ENCODE results near the gene TSPO.

TSPO gene

DNA sequence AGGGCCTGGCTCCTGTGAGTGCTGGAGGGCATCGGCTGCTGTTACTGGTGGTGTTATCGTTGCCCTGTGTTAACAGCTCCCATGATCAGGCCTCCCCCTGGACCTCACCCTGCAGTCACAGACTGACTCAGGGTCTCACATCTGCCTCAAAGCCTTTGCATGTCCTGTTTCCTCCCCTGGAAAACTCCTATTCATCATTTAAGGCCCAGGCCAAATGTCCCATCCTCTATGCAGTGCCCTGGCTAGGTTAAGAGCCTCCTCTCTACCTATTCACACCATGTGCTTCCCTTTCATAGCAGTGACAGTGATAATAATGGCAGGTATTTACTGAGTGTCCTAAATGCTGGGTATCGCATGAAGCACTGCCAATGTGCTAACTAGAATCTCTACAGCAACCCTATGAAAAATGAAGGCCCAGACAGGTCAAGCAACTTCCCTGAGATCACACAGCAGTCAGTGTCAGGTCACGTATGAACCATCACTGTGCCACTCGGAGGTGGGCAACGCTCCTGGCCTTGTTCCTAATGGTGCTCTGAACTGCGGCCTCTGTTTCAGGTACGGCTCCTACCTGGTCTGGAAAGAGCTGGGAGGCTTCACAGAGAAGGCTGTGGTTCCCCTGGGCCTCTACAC, 9.3 kb downstream of the TSPO start:
- DNase-seq, result no peak

- no peak for DNase-seq
Measured at GRCh38 chr22:43162412-43163150, 11.2 kb downstream of the TSPO start.

DNA sequence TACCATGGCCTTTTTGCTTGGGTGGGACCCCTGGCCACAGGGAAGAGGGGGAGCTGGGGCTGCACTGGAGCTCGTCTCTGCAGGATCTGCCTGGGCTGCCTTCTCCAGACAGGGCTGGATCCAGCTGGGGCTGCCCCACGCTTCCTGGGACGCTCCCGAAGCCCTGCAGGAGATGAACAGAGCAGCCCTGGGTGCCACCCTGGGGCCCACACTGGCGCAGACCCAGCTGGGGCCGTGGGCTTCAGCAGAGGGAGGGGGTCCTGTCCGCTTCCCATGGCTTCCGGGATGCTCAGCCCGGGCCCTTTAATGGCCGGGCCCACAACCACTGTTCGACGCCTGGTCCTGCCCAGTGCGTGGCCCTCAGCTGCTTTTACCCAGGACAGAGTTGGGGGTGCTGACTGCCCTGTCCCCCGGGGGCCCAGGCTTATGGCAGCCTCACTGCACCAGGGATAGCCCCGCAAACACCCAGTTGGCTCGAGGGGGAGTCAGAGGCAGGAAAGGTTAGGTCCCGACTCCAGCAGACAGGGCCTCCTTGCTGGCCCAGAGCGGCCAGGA, 12.0 kb downstream of the TSPO start:
- DNase-seq, result no peak

GRCh38 chr22:43164636-43165035, 13.3 kb downstream of the TSPO start:
- no peak for DNase-seq

DNA sequence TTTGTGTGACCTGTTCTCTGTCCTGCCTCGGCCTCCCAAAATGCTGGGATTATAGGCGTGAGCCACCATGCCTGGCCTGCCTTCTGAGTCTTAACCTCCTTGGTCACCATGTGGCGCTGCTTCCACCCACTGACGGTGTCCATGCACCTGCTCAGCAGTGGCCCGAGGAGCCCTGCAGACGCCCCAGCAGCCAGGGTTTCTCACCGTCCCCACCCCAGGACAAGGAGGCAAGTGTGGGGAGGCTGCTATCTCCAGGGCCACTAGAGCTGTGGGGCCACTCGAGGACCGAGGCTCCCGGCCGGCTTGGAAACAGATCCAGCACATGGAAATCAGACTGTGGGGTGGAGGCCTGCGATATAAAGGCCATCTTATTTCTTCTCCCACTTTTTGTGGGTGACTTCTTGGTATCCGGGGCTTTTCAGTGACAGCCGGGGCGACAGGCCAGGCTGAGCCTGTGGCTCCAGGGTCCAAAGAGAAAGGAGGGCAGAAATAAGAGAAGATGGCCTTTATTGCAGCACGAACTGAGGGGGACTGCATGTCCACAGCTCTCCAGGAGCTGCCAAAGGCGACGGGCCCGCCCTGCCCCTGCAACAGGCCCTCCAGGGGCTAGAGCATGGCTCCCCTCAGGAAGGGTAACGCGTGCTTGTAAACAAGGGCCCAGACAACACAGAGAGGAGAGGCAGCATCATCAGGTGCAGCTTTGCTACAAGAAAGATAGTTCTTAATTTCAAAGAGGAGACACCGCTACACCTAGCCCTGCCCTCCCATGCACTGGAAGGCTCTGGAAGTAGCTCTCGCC, 15.0 kb downstream of the TSPO start:
- no peak for DNase-seq

GRCh38 chr22:43167001-43167589, 15.7 kb downstream of the TSPO start:
- DNase-seq, result no peak

GRCh38 chr22:43168471-43169309, 17.3 kb downstream of the TSPO start:
- DNase-seq, result no peak

DNA sequence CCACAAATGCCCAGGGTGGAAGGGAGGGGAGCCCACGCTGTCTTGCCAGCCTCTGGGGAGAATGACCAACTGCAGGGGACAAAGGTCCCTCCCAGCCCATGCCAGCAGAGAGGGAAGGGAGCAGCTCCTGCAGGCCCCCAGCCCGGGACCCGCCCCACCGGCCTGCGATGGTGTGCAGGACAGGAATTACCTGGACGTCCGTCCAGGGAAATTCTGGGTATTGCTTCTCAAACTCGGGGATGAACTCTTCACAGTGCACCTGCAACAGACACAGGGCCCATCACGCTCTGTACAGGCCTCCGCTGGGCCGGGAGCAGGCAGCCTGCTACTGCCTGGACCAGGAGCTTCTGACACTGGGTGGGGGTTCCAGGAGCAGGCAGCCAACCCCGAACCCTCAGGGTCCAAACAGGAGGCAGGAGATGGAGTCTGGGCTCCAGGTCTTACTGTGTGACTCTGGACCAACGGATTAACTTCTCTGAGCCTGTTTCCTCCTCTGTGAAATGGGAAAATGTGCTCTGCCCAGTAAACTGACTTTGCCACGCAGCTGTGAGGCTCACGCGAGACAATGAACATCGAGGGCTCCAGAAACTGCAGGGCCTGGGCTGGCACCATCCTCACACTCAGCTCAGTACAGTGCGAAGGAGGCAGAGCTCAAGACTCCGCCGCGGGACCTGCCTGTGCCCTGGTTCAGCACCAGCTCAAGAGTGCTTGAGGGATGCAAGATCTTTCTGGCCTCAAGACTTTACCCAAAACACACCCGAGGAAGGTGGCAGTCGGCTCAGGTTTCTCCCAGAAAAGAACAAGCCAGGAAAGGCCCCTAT, 18.2 kb downstream of the TSPO start:
- no peak for DNase-seq

- no peak for DNase-seq
Measured at GRCh38 chr22:43170131-43170480, 18.7 kb downstream of the TSPO start.

DNA sequence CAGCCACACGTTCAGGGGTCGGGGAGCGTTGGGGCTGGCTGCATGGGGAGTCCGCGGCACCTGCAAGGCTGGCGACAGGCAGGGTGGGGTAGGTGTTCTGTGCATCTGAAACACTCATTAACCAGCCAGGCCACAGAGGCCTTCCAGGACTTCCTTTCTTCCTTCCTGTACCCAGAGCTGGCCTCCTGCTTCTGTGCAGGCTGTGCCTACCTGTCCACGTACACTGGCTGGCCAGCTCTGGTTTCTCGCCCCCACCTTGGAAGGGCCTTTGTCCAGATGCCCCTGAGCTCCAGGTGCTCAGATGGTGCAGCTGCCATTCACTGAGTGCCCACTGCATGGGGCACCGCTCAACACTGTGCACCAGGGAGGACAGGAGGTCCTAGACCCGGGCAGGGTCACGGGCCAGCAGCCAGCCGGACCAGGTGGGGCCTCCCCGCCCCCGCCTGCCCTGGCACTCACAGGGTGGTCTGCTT, 19.7 kb downstream of the TSPO start:
- no peak for DNase-seq

DNA sequence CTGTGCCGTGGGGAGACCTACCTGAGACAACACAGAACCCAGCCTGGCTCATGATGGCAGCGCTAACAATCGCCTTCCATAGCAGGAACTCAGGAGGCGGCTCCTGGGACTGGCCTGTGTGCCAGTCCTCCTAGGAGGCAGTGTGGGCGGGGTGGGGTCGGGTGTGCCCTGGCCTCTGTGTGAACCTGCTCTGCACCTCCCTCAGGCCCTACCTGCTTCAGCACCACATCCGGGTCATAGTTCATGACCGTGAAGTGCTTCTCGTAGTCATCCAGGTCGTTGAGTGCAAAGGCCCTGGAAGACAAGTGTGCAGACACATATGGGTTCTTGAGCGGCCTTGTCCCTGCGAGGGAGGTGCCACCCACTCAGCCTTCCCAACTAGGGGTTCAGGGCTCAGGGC, 20.2 kb downstream of the TSPO start:
- DNase-seq, result no peak

- no peak for DNase-seq
Measured at GRCh38 chr22:43172191-43172590, 20.8 kb downstream of the TSPO start.

DNA sequence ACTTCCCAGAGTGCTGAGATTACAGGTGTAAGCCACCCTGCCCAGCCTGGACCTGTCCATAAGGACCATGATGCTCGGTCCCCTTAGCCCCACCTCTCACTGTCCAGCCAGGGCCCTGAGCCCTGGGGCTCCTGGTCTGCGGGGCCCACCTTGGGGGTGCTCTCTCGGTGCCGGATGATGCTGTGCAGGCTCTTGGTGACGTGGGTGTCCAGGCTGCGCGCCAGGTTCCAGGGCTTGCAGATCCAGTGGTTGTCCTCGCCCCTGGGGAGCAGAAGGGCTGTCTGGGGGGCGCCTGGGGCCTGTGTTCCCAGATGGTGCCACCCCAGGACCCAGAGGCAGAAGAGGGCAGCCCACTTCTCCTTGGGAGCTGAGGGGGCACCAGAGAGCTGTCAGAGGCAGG, 22.2 kb downstream of the TSPO start:
- DNase-seq, result no peak

GRCh38 chr22:43173976-43174720, 22.8 kb downstream of the TSPO start:
- DNase-seq, result no peak

DNA sequence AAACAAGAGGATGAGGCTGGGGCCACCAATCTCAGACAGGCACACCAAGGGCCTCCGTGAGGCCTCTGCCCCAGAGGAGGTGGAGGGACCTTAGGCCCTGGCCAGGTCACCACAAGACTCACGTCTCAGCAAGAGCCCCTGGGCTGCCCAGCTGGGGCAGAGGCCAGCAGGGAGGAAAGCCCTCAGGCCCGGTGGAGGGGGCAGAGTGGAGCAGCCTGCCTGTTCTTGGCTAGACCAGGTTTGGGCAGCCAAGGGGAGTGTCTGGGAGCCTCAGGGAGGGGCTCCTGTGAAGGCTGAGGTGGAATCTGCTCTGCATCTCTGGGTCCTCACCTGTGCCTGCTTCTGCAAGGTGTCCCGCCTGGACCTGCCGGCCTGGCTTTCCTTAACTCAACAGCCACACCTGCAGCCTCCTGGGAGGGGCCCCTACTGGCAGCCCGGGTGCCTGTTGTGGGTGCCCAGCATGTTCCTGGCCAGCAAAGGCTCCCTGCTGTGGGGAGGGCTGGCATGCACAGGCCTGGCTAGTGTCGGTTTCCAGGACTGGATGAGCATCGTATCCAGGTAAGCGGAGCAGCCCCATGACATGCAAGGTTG, 23.7 kb downstream of the TSPO start:
- no peak for DNase-seq

GRCh38 chr22:43176090-43176489, 24.7 kb downstream of the TSPO start:
- DNase-seq, result no peak

DNA sequence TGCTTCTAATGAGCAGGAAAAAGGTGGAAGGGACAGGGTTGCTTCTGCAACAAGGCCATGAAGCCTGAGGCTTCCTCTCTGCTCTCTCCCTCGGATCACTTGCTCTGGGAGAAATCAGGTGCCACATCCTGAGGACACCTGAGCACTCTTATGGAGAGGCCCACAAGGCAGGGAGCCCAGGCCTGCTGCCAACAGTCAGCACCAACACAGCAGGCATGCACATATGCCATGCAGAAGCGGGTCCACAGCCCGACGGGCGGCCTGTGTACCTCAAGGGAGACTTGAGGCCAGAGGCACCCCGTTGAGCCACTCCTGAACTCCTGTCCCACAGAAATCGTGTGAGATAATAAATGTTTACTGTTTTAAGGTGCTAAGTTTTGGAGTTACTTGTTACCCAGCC, 26.1 kb downstream of the TSPO start:
- DNase-seq, result no peak

- DNase-seq, result no peak
Measured at GRCh38 chr22:43179146-43179910, 28.0 kb downstream of the TSPO start.

DNA sequence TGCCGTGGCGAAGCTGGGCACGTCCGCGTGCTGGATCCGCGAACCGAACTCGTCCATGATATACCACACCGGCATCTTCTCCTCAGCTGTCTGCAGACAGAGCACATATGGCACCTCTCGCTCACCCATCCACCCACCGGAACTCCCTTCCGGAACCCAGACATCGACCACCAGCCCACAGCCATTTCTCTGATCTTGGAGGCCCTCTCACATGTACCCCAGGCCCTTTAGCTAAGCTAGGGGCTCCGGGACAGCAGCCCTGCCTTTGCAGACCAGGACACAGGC, 28.5 kb downstream of the TSPO start:
- DNase-seq, result no peak

DNA sequence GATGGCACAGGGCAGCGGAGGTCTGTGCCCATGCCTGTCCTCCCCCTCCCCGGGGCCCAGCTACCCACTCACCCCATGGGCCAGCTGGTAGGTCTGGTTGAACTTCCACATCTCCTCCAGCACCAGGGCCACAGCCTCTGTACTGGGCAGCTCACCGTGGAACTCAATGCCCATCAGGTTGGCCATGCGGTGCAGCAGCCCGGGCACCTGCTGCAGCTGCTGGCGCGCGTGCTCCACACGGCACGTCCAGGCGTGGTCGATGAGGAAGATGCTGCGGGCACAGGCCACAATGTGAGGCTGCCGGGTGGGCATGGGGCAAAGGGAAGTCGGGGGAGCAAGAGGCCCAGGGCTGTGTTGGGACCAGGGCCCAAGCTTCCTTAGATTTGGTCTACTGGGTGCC, 29.3 kb downstream of the TSPO start:
- no peak for DNase-seq
